ENCODE data around the gene HTR2A. TPM values are rescaled to one million over a fixed set of nuclear protein-coding genes. Genes with fewer than 3 reads are reported as not detected.

The HTR2A gene
- total RNA-seq, 1 experiment from 2014 or later: not detected

- Mint-ChIP-seq H3K4me3 (ENCODE audit: unreplicated experiment) (no peak overlapping the region), H3K27me3 (ENCODE audit: insufficient read depth, unreplicated experiment) (peaks cover 16% of the 10 kb centered on the region), H3K9me3 (ENCODE audit: unreplicated experiment) (no peaks in the 10 kb centered on the region), H3K36me3 (ENCODE audit: insufficient read depth, unreplicated experiment) (no peaks in the 10 kb centered on the region), H3K27ac (ENCODE audit: unreplicated experiment) (no peak overlapping the region), H3K4me1 (ENCODE audit: low read depth, unreplicated experiment) (no peaks in the 10 kb centered on the region)
- no peak for TF ChIP-seq CTCF (IDR thresholded peaks at IDR 0.05; ENCODE audit: insufficient read depth in 1 of 2, low read depth in 1 of 2, low read length in 1 of 2, severe bottlenecking in 1 of 2, unreplicated experiment in 1 of 2)
- H3K36me3 ChIP-seq (ENCODE audit: control insufficient read depth, insufficient read depth, low read length): no peaks in the 10 kb centered on the region
- no peak for DNase-seq
- no peak overlapping the region for H3K4me3 ChIP-seq (ENCODE audit: low read depth, low read length)
- CTCF ChIA-PET: no interaction called here
- H3K27me3 ChIP-seq (replicated peaks; ENCODE audit: control insufficient read depth, insufficient read depth, low read length): no peaks in the 10 kb centered on the region; the same call in none of the 2 replicates
- no peaks in the 10 kb centered on the region for H3K4me1 ChIP-seq
- POLR2A ChIA-PET: no interaction called here
- no TSS peak for BruUV-seq (replicated peaks)
- intact Hi-C loops (cut with micrococcal nuclease; ENCODE audit: unreplicated experiment): no loop called here
- H3K9me3 ChIP-seq: no peaks in the 10 kb centered on the region
These were observed 41.2 kb downstream of the HTR2A start for GRCh38 chr13:46855664-46856063.

GRCh38 chr13:46855166-46855565 lies 41.7 kb downstream of the HTR2A start:
- Histone ChIP-seq H3K27me3 (replicated peaks; ENCODE audit: control insufficient read depth, insufficient read depth, low read length) (no peaks in the 10 kb centered on the region; the same call in none of the 2 replicates), H3K4me1 (no peaks in the 10 kb centered on the region), H3K4me3 (ENCODE audit: low read depth, low read length) (no peak overlapping the region), H3K9me3 (no peaks in the 10 kb centered on the region), H3K36me3 (ENCODE audit: control insufficient read depth, insufficient read depth, low read length) (no peaks in the 10 kb centered on the region)
- intact Hi-C loops (cut with micrococcal nuclease; ENCODE audit: unreplicated experiment): no loop called here
- TF ChIP-seq CTCF (IDR thresholded peaks at IDR 0.05; ENCODE audit: insufficient read depth in 1 of 2, low read depth in 1 of 2, low read length in 1 of 2, severe bottlenecking in 1 of 2, unreplicated experiment in 1 of 2): no peak
- Mint-ChIP-seq H3K4me1 (ENCODE audit: low read depth, unreplicated experiment) (no peaks in the 10 kb centered on the region), H3K27ac (ENCODE audit: unreplicated experiment) (no peak overlapping the region), H3K9me3 (ENCODE audit: unreplicated experiment) (no peaks in the 10 kb centered on the region), H3K36me3 (ENCODE audit: insufficient read depth, unreplicated experiment) (no peaks in the 10 kb centered on the region), H3K27me3 (ENCODE audit: insufficient read depth, unreplicated experiment) (peaks cover 16% of the 10 kb centered on the region), H3K4me3 (ENCODE audit: unreplicated experiment) (no peak overlapping the region)
- no TSS peak for BruUV-seq (replicated peaks)
- ChIA-PET POLR2A (no interaction called here), CTCF (no interaction called here)
- DNase-seq: no peak

- H3K36me3 ChIP-seq (ENCODE audit: control insufficient read depth, insufficient read depth, low read length): no peaks in the 10 kb centered on the region
- no peak overlapping the region for H3K4me3 ChIP-seq (ENCODE audit: low read depth, low read length)
- DNase-seq: no peak
- TF ChIP-seq CTCF (IDR thresholded peaks at IDR 0.05; ENCODE audit: insufficient read depth in 1 of 2, low read depth in 1 of 2, low read length in 1 of 2, severe bottlenecking in 1 of 2, unreplicated experiment in 1 of 2): no peak
- ChIA-PET POLR2A (no interaction called here), CTCF (no interaction called here)
- Mint-ChIP-seq H3K27ac (ENCODE audit: unreplicated experiment) (no peak overlapping the region), H3K4me1 (ENCODE audit: low read depth, unreplicated experiment) (no peaks in the 10 kb centered on the region), H3K27me3 (ENCODE audit: insufficient read depth, unreplicated experiment) (peaks cover 25% of the 10 kb centered on the region), H3K4me3 (ENCODE audit: unreplicated experiment) (no peak overlapping the region), H3K36me3 (ENCODE audit: insufficient read depth, unreplicated experiment) (no peaks in the 10 kb centered on the region), H3K9me3 (ENCODE audit: unreplicated experiment) (no peaks in the 10 kb centered on the region)
- intact Hi-C loops (cut with micrococcal nuclease; ENCODE audit: unreplicated experiment): no loop called here
- no peaks in the 10 kb centered on the region; the same call in none of the 2 replicates for H3K27me3 ChIP-seq (replicated peaks; ENCODE audit: control insufficient read depth, insufficient read depth, low read length)
- H3K4me1 ChIP-seq: no peaks in the 10 kb centered on the region
- no peaks in the 10 kb centered on the region for H3K9me3 ChIP-seq
- no TSS peak for BruUV-seq (replicated peaks)
These were observed 44.7 kb downstream of the HTR2A start for GRCh38 chr13:46852168-46852567.

Measured in Caco-2 (cell line).